ENCODE results near the gene DENND2A. TPM values are rescaled to one million over a fixed set of nuclear protein-coding genes. Genes with fewer than 3 reads are reported as not detected.

The DENND2A gene
- total RNA-seq (2012; rRNA removed) (7.5 and 7.8 TPM in 2 replicates), polyA plus RNA-seq (2012; rRNA removed) (7.4 and 10.3 TPM in 2 replicates), Bru-seq, nascent RNA (percentile 88 among the genes with signal in this experiment), BruChase-seq, experiment 1, labeled RNA remaining after a 6-hour chase (percentile 94 among the genes with signal in this experiment), BruChase-seq, experiment 2, labeled RNA remaining after a 2-hour chase (percentile 82 among the genes with signal in this experiment)
- 7.5 and 18.0 TPM in 2 replicates for polyA plus RNA-seq (2012; cell fraction: cytosol; rRNA removed)
- polyA plus RNA-seq (2012; cell fraction: nucleus; rRNA removed; ENCODE audit: low replicate concordance), result 14.9 and 25.0 TPM in 2 replicates
- long read RNA-seq, transcript DENND2A-201 (19 exons, 3,735 nt), result major isoform, 21 of 103 reads
- long read RNA-seq, transcript DENND2A-209 (20 exons, 3,562 nt), result major isoform, 21 of 103 reads
- long read RNA-seq, transcript DENND2A-210 (18 exons, 3,452 nt), result minor isoform, 19 of 103 reads
- long read RNA-seq, partial matches to known transcripts, result 9 of 103 reads
- long read RNA-seq, other reads (novel, unspliced or antisense), result 33 of 103 reads

DNA sequence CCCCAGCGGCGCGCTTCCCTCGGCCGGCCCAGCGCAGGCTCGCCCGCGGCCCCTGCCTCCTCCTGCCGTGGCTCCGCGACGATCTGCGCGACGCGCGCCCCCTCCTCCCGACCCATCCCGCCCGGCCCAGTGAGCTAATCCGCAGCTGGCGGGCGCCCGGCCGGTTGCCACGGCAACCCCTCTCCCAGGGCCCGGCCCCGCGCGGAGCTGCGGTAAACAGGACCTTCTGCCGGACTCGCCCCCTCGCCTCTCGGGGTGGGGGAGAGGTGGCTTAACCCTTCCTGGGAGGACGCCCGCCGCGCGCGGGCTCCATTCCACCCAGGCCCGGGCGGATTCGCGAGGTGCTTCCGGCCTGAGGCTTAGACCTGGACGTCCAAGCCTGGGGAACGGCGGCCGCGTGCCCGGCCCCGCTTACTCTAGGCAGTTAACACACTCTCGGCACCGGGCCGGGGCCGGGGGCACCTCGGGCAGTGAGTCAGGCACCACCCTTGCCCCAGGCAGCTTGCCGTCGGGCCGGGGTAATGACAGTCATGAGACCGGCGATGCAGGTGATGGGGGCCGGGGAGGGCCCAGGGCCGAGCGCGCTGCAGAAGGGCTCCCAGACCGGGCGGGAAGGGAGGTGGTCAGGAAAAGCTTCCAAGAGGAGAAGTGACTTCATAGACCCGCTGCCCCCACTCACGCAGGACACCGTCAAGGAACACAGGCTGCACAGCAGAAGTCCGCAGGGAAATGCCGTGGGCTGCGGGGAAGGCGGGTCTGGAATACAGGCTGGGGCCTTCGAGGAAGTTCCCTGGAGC is at the start of gene DENND2A:
DENND2A (minus strand) TSS at position 87 of the 797 bp plus-strand sequence. CDS start 38,416 bp downstream, outside the sequence.
- peak within 1 kb of the TSS; percentile 92 for H3K27ac ChIP-seq (ENCODE audit: insufficient read depth, low read length)
- peak within 1 kb of the TSS; percentile 85 for H3K4ac ChIP-seq (ENCODE audit: low read depth, low read length)
- peak within 1 kb of the TSS; percentile 85 for H4K5ac ChIP-seq (ENCODE audit: low read depth, low read length)
- peak; percentile 69; the same call in 1 of the 2 replicates for TF ChIP-seq MAZ (IDR thresholded peaks at IDR 0.05; ENCODE audit: borderline replicate concordance, low read depth, low read length)
- peak; percentile 61; the same call in 1 of the 2 replicates for TF ChIP-seq POLR2A (IDR thresholded peaks at IDR 0.05; ENCODE audit: low read depth, low read length)
- 0 out of 2 replicates have a peak, but pooled peaks have one; percentile 5 for TF ChIP-seq RAD21 (IDR thresholded peaks at IDR 0.05; ENCODE audit: low read length)
- TF ChIP-seq SMC3 (IDR thresholded peaks at IDR 0.05; ENCODE audit: low read depth, low read length), result no peak
- TF ChIP-seq MXI1 (IDR thresholded peaks at IDR 0.05; ENCODE audit: borderline replicate concordance, low read depth, low read length), result 0 out of 2 replicates have a peak, but pooled peaks have one; percentile 59
- no peak for TF ChIP-seq FOS (IDR thresholded peaks at IDR 0.05; ENCODE audit: low read depth, low read length)
- H2AK5ac ChIP-seq (ENCODE audit: low read depth, low read length), result peak within 1 kb of the TSS; percentile 90
- H3K9me1 ChIP-seq (ENCODE audit: insufficient read depth, low read length), result peaks cover 6% of the 10 kb centered on the region; the same call in 1 of the 2 replicates
- peak within 1 kb of the TSS; percentile 85 for H3K4me3 ChIP-seq (ENCODE audit: insufficient read depth, low read depth, low read length)
- H3K27me3 ChIP-seq (ENCODE audit: control insufficient read depth, insufficient read depth, low read length), result no peaks in the 10 kb centered on the region
- peak within 1 kb of the TSS; percentile 77 for H3K9ac ChIP-seq (ENCODE audit: low read depth, low read length)
- peak within 1 kb of the TSS; percentile 78 for H2BK120ac ChIP-seq (ENCODE audit: low read depth, low read length)
- peak within 1 kb of the TSS; percentile 76 to 83 for H4K8ac ChIP-seq (ENCODE audit: low read depth in 2 of 2, low read length in 2 of 2)
- in situ Hi-C loops (cut with MboI; ENCODE audit: low sequenced_read_pairs) (no loop called here), intact Hi-C loops (cut with micrococcal nuclease) (no loop called here), dilution Hi-C loops (cut with HindIII; ENCODE audit: low sequenced_read_pairs, unreplicated experiment) (no loop called here)
- peak within 1 kb of the TSS; percentile 50 for H3K14ac ChIP-seq (replicated peaks; ENCODE audit: low read depth, low read length)
- peak; percentile 76 for DNase-seq
- H3K36me3 ChIP-seq (ENCODE audit: control insufficient read depth, insufficient read depth, low read length), result peaks cover 4% of the 10 kb centered on the region; the same call in 1 of the 2 replicates
- BruUV-seq (replicated peaks), result no TSS peak
- ChIA-PET POLR2A (ENCODE audit: unreplicated experiment) (interaction anchor here (0.5 to 1.1 kb wide), 8 partner anchors 13 to 139 kb away, joined by 3 to 15 read pairs (median 6); no protein-coding TSS in a partner anchor), CTCF (no interaction called here)
- H3K4me2 ChIP-seq (ENCODE audit: low read depth, low read length), result peak within 1 kb of the TSS; percentile 90
- peak within 1 kb of the TSS; percentile 55; the same call in 1 of the 3 replicates for H2BK15ac ChIP-seq (ENCODE audit: low read depth, low read length)
- peak within 1 kb of the TSS; percentile 93 for H2BK5ac ChIP-seq (ENCODE audit: low read depth, low read length, poor library complexity, severe bottlenecking)
- peak within 1 kb of the TSS; percentile 91 for H2AK9ac ChIP-seq (replicated peaks; ENCODE audit: low read depth, low read length, poor library complexity)
- H3K56ac ChIP-seq (ENCODE audit: extremely low read depth, insufficient read depth, low read length), result peak within 1 kb of the TSS; percentile 85
- peak within 1 kb of the TSS; percentile 83 for H3K18ac ChIP-seq (ENCODE audit: low read depth, low read length)
- no peaks in the 10 kb centered on the region for H3K9me3 ChIP-seq (ENCODE audit: control insufficient read depth, insufficient read depth, low read length)
- peak within 1 kb of the TSS; percentile 94 for H2AFZ ChIP-seq (replicated peaks; ENCODE audit: low read length, poor library complexity)
- 30% methylated on average over 26 of the region's 78 CpGs; no CpG with 5 or more reads in 1 of the 2 experiments for WGBS, 2 experiments (ENCODE audit: extremely low coverage in 2 of 2, insufficient read length in 1 of 2)
- peaks cover 4 to 43% of the 10 kb centered on the region in 2 experiments; a peak in 3 of 4 replicates for H3K79me1 ChIP-seq (ENCODE audit: low read depth in 1 of 2, low read length in 2 of 2)
- peak within 1 kb of the TSS; percentile 84 for H4K91ac ChIP-seq (ENCODE audit: insufficient read depth, low read depth, low read length)
- H2BK20ac ChIP-seq (ENCODE audit: low read depth, low read length), result peak within 1 kb of the TSS; percentile 45
- ATAC-seq (ENCODE audit: low read depth), result peak; percentile 65
- peaks cover 16% of the 10 kb centered on the region for H3K4me1 ChIP-seq (ENCODE audit: control insufficient read depth, insufficient read depth, low read length)
- peak within 1 kb of the TSS; percentile 90 for H3K23ac ChIP-seq (ENCODE audit: low read depth, low read length)
- peaks cover 12% of the 10 kb centered on the region; the same call in 1 of the 2 replicates for H4K20me1 ChIP-seq (ENCODE audit: insufficient read depth, low read length)

All from IMR-90 (cell line).